Activated naive CD8-positive, alpha-beta T cell treated with anti-CD3 and anti-CD28 coated beads, Interleukin-2, amount 50 U/mL, for 16 hours (primary cell): Measurements from ENCODE around the gene OLFML2B.
"Not testable (repeated sequence)": the region's sequence is repeated elsewhere in the genome, so short reads cannot be mapped to it uniquely, and the experiment has no call there.

Source experiments
- DNase-seq: peaks from one replicate; pipeline ENCODE4 v3.0.0-alpha.2; 2020; ENCODE audit warnings: low read depth, low spot score

OLFML2B gene

DNA sequence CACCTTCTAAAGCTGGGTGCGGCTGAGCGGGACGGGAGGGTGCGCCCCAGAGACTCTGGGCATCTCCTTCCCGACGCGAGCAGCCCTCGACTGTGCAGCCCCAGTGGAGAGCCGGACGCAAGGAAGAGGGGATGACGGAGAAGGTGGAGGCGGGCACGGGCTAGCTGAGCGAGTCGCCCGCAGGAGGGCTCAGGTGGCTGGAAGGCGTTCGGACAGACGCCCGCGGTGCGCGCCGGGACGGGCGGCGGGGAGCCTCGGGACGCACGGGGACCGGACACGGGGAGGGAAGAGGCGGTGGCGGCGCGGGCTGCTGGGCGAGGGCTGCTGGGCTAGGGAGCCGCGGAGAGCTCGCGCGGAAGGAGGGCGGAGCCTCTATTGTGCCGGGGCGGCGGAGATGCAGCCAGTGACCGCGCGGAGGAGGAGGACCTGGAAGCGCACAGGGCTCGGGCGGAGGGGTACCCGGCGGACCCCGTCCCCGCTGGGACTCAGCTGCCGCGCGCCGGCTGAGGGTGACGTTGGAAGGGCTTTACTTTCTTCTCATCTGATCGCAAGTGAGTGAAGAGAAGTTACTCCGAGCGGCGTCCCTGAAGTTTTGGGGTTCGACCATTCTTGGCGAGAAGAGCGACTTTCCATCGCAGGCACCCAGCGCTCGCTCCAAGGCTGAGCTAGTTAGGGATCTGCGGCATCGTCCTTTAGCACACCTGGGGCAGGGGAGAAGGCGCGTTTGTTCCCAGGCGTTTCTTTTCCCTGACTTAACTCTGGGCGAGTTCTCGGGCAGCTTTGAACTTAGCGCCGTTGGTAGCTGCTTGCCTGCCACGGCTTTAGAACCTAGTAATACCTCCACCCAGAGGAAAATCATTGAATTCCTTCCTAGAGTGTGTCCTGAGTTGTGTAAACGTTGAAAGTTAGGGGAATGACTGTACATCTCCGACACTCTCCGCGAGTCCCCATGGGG is at the start of gene OLFML2B:
Gene OLFML2B (minus strand): TSS at position 323 of the 955 bp plus-strand sequence. CDS start 439 bp downstream, outside the sequence.
- no peak for DNase-seq

DNA sequence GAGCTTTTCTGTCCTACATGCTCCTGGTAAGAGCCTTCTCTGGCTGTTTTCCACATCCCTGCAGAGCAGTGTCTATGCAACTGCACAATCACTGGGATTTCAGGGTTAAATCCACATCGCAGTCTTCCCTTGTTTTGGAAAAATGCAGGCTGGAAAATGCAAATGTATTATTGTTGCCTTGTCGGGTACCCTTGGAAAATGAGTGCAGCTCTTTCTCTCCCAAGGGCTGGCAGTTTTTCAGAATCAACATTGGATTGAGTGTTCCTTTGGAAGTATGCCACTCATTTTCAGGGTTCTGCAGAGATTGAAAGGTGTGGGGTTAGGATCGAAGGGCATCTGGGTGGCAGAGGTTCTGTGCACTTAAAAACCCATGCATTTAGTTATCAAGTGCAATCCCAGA is 49.1 kb upstream of the OLFML2B start:
- DNase-seq, result no peak

DNA sequence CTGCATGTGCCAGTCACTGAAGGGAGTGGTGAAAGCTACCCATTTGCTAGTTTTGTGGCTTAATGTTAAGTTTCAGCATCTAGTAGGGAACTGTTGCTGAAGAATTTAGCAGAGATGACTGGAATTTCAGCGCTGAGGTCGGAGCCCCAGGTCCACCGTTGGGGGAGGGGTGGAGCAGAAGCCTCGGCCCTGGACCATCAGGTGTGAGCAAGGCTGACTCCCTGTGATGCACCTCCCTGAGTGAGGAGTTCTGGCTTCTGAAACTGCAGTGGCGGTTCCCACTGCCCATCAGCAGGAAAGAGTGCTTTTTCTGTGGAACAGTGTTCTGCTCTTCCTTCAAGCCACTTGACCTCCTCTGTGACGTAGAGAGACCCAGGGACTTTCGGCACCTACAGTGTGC is 47.2 kb upstream of the OLFML2B start:
- DNase-seq, result no peak

DNA sequence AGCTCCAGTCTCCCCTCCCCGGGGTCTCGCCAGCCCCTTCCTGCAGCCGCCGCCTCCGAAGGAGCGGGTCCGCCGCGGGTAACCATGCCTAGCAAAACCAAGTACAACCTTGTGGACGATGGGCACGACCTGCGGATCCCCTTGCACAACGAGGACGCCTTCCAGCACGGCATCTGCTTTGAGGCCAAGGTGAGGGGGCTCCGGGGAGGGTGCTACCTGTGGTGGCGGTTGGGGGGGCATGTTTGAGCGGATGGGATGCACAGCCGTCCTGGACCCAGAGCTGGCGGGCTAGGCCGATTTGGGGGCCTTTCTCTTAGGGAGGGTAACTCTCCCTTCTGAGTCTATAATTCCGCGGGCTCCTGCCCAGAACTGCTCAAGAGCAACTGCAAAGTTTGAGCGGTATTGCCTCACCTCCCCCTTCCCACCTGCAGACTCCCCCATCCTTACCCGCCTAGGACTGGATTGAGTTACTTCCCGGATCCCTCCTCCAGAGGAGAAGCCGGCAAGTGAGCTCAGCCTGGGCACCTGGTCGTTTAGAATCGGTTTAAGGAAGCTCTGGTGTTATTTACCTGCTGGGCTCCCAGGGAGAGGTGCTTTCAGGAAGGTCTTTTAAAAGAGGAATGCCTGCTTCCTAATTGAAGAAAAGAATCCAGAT is 46.6 kb upstream of the OLFML2B start:
- DNase-seq, result no peak

DNA sequence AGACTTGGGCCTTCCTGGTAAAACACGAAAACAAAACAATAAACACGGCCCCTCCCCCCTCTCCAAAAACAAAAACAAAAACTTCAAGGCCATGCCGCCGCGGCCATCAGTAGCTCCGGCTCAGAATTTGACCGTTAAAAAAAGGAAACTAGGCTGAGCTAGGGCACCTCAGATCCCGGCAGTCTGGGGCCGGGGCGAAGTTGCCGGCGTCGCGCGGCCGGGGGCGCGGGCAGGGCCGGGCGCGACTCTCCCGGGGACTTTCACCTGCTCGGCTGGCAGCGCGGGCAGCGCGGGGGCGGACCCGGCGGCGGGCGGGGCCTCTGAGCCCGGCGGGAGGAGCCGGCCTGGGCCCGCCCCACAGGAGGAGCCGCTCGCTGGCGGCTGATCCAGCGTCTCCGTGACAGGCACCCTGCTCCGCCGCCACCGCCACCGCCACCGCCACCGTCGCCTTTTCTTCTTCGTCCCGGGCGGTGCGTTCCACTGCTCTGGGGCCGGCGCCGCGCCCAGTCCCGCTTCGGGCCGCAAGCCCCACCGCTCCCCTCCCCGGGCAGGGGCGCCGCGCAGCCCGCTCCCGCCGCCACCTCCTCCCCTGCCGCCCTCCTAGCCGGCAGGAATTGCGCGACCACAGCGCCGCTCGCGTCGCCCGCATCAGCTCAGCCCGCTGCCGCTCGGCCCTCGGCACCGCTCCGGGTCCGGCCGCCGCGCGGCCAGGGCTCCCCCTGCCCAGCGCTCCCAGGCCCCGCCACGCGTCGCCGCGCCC is 45.8 kb upstream of the OLFML2B start, which contains the start of gene NOS1AP:
Gene NOS1AP (plus strand): TSS at position 358 of the 760 bp plus-strand sequence. CDS start 487 bp downstream, outside the sequence.
- peak; percentile 60 for DNase-seq

DNA sequence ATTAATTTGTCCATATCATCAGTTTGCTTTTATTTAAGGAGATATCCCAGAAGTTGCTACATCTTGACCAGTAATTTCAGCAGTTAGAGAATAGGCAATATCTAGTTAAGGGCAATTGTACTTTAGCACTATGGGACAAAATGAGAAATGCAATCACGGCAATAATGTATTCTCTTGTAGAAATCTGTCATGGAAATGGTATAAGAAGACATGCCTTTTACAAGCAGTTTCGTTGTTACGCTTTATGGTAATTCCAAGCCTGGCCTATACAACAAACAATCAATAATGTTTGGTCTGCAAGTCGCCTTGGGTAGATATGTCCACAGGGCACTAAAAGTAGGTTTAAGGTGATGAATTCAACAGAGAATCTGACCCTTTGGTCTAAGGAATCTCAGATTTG is 44.6 kb upstream of the OLFML2B start:
- DNase-seq, result no peak

DNA sequence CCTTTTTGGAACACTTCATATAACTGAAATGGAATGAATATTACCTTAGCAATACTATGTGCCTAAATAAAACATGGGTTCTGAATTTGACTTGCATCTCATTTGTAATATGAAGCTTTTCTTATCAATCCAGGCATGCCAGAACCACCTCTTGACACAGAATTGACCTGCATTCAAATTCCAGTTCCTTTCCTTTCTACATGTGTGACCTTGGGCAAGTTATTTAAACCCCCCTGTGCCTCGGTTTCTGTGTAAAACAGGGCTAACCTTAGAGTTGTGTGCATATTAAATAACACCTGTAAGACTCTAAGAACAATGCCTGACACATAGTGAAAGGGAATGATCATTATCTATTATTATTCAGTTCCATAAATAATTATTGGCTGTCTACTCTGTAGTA is 43.8 kb upstream of the OLFML2B start:
- DNase-seq, result no peak

DNA sequence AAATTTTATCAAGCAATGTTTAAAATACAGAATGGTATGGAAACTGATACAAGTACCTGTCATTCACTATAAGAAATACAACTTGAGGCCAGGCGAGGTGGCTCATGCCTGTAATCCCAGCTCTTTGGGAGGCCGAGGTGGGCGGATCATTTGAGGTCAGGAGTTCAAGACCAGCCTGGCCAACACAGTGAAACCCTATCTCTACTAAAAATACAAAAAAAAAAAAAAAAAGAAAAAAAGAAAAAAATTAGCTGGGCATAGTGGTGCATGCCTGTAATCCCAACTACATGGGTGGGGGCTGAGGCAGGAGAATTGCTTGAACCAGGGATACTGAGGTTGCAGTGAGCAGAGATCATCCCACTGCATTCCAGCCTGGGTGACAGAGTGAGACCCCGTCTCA is 43.2 kb upstream of the OLFML2B start:
- DNase-seq, result not testable (repeated sequence)

DNA sequence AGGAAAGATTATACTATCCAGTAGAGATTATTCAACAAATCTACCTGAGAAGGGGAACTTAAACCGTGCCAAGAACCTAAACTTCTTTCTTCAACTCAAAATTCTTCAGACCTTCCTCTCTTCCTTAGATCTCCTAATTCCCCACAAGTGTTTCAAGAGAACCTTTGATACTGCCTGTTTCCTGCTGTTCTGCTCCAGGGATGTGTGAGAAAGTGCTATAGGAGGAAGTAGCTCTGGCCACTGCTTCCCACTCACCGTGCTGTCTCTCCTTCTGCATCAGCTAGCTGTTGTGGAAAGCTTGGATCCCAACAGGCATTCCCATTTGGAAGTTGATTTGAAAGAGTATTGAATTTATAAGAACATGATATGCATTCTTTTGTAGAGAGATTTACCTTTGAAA is 41.3 kb upstream of the OLFML2B start:
- DNase-seq, result no peak

DNA sequence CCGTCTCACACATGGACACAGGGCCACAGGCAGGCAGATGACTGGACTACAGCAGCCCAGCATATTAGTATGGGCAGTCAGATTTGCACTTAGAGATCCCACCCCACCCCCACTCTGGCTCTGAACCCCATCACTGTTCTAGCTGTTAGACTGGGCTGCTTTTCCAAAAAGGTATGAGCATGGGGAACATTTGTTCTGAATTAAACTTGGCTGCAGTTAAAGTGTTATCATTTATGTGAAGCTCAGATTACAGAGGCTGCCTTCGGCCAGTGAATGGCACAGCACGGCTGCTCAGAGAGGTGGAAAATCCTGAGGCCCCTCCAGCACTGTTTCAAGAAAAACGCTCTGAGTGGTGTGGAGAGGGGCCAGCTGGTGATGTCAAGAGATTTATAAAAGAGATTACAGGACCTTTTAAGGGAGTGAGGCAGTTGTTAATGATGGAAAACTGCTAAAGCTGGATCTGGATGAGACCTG is 38.9 kb upstream of the OLFML2B start:
- no peak for DNase-seq

DNA sequence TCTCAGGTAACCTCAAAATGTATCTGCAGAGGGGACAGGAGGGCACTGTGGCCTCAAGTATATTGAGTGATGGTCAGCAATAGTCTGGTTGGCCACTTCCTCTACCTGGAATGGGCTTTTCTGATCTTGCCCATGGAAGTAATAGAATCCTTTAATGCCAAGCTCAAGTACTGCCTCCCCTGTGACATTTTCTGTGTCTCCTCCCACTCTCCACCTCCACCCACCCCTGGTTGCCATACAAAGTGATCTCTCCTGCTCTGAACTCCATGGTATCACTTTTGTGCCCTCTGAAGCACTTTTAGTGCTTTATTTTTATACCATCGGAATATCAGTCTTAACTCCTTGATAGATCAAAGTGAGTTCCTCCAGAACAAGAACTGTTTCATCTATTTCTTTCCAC is 36.6 kb upstream of the OLFML2B start:
- DNase-seq, result no peak

DNA sequence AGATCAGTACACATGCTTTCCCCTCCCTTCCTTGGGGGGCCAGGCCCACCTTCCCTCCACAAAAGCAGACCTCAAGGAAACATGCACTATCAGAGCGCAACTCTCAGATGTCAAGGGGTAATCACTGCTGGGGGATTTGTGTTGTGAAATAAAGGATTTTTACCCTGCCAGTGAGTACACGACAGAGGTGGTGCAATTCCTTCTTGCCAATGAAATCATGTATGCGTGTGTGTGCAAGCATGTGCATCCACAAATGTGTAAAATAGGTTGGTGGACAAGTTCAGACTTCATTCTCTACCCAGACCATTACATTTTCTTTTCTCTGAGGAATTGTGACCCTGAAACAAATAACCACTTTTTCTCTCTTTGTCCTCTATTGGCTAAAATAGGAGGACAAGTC is 36.1 kb upstream of the OLFML2B start:
- DNase-seq, result no peak

DNA sequence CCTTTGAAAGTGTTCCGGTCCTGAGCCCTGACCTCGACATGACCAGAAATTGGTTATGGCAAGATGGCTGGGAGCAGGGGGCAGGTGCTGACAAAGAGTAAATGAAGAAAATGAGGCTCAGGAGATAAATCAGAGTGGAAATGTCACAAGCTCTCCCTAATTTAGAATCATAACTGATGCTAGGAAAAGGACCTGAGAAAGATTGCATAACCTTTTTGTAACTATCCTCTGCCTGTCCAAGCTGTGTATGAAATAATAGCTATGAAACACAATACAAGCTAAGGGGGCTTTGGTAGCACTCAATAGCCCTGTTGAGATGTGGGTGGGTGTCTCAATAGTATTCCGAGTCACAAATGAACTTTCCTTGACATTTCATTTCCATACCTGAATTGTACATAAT is 32.9 kb upstream of the OLFML2B start:
- DNase-seq, result no peak

DNA sequence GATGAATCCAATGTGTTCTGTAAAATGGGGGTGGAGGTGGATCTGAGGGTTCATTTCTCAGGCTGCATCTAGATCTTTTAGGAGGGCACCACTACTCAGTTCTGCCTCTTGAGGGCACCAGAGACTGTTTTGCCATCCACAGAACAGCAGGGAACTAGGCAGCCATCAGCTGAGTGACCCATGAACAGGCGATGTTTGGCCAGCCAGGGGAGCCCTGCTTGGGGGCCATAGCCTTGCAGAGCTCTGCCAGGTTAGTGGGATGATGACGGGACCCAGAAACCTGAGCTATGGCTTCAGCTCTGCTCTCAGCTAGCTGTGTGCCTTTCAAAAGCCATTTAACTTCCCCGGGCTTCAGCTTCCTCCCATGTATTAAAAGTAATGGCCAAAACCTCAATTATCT is 32.4 kb upstream of the OLFML2B start:
- DNase-seq, result peak; percentile 26

DNA sequence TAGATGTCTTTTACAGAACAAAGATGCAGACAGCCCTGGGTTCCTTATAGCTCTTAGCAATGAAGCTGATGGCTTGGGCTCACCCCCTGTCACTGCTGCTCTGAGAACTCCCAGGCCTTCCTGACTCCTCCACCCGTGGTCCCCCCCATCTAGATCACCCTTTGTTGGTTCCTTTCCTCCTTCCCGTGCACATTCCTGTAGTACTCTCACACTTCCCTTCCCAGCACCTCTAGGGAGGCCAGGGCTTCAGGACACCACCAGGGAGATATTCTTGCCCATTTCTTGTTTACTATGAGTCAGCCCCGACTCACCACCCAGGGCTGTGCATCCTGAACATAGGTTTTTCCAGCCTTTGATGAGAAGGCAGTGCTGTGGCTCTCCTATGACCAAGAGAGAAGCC is 31.4 kb upstream of the OLFML2B start:
- no peak for DNase-seq

DNA sequence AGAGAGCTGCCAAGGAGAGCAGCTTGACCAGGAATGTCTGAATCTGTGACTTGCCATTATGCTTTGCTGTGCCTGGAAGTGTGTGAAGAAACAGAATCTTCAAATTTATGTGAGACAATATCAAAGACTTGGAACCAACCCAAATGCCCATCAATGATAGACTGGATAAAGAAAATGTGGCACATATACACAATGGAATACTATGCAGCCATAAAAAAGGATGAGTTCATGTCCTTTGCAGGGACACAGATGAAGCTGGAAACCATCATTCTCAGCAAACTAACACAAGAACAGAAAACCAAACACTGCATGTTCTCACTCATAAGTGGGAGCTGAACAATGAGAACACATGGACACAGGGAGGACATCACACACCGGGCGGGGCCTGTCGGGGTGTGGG is 30.3 kb upstream of the OLFML2B start:
- DNase-seq, result not testable (repeated sequence)

DNA sequence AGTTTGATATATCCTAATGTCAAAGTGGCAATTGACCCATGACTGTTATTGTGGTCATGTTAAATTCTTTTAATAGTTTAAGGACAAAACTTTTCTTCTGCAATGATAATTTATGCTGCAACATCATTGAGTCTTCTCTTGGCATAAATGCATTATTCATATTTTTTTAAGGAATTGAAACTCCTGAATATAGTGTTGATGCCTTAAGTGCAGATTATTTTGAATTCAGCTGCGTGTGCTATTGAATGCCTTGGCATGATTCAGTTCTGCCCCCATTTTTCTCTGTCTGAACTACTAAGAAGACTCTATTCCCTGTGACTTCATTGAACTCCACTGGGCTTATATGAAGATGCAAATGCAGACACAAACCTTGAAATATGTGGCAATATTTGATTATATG is 23.3 kb upstream of the OLFML2B start:
- DNase-seq, result no peak

DNA sequence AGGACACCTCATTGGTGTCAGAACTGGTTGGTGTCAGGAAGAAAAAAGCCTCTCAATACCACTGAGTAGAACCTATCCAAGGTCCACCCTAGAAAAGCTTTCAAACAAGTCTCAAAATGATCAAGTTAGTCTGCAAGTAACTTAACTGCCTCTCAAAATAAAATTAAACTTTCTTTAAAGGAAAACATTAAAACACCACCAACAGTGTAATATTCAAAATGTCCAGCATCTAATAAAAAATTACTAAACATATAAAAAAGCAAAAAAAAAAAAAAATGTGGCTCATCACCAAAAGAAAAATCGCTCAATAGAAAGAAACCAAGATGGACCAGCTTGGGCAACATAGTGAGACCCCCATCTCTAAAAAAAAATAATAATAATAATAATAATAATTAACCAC is 18.7 kb upstream of the OLFML2B start:
- no peak for DNase-seq

DNA sequence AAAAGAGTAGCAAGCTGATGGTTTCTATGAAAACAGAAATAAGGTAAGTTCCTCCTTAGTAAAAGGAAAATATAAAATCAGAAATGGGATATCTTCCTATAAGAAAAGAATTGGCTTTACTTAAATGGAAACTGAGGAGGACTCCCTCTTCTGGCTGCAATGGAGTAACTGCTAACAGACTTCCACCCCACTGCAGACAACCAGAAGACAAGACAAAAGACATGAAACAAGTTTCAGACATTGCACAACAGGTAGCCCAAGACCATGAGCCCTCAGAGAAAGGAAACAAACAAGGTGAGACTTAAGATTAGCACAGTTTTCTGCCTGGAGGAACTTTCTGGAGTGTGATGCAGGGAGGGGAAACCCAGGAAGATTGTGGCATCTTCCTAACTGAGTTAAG is 17.0 kb upstream of the OLFML2B start:
- no peak for DNase-seq

DNA sequence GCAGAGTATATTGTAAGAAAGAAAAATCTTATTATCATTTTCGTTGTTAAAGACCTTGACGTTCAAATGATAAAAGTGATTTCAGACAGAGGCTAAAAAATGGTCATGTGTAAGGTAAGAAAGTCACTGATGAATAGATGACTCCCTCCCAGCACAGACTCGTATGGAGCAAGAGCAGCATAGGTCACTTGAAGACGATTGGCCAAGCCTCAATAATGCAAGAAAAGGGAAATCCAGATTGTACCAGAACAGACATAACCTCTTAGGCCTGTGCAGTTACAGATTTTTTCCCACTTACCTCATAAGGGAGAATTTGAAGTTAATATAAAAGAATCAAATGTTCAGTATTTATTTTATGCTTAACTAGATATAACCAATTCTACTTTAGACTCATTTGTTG is 16.3 kb upstream of the OLFML2B start:
- no peak for DNase-seq

DNA sequence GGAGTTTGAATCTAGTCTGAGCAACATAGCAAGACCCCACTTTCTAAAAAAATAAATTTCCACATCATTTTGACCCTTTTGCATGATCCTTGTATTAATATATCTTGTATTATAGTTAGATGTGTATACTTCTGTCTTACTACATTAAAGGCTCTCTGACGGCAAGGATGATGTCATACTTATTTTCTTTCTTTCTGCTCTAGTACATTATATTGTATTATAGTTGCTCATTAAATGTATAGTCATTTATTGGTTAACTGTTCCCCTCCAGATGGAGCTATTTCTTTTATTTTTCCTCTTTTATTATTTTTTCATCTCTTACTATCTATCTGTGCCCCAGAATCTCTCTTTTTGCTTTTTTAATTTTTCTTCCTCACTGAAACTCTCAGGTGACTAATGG is 15.0 kb upstream of the OLFML2B start:
- no peak for DNase-seq

DNA sequence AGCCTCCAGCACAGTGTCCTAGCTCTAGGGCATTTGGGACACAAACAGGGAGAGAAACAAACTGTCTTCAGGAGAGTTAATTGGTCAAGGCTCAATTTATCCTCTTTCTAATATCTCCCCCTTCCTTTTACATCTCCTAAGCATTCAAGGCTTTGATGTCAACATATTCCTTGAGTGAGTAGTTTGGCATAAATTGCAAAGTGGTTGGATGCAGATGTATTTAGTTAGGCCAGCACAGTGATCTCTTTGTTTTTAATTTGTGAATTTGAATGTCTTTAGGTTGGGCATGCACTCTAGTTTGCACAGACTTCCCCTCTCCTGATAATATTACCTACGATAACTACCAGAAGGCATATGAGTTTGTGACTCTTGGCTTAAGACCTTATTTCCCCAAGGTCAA is 12.5 kb upstream of the OLFML2B start:
- DNase-seq, result no peak
